Natural killer cell (primary cell): Measurements from ENCODE around the gene KCTD19. TPM values are rescaled to one million over a fixed set of nuclear protein-coding genes. Genes with fewer than 3 reads are reported as not detected.
"Not testable (repeated sequence)": the region's sequence is repeated elsewhere in the genome, so short reads cannot be mapped to it uniquely, and the experiment has no call there.

Source experiments
- ATAC-seq, 3 donors: fragments of 150-1000 bp in 2 of 3; fragments of 200-7000 bp in 1 of 3; cut with Tn5 transposase; 1 replicate in 1 of 3; 2 replicates in 2 of 3; pipeline ENCODE4 v1.10.0; 2021; ENCODE audit warnings: mild to moderate bottlenecking in 2 of 3, moderate library complexity in 2 of 3
- DNase-seq, 2 donors: peaks; one replicate each; pipeline versions ENCODE4 v3.0.0 to v3.0.0-alpha.2; 2013 to 2021; ENCODE audit warnings: mixed read lengths in 1 of 2
- H3K27ac ChIP-seq: one replicate; pipeline ENCODE4 v1.5.1; 2013; ENCODE audit warnings: mild to moderate bottlenecking, low read length
- H3K27me3 ChIP-seq: one replicate; pipeline ENCODE4 v1.6.1; 2013; ENCODE audit warnings: low read length; ENCODE audit not compliant: control insufficient read depth, insufficient read depth
- H3K36me3 ChIP-seq: one replicate; pipeline ENCODE4 v1.6.1; 2013; ENCODE audit warnings: low read length; ENCODE audit not compliant: control insufficient read depth, insufficient read depth
- H3K4me1 ChIP-seq: one replicate; pipeline ENCODE4 v1.6.1; 2013; ENCODE audit warnings: low read length; ENCODE audit not compliant: control insufficient read depth, insufficient read depth
- H3K4me3 ChIP-seq: one replicate; pipeline ENCODE4 v1.5.1; 2013; ENCODE audit warnings: low read length
- H3K9me3 ChIP-seq: one replicate; pipeline ENCODE4 v1.6.1; 2013; ENCODE audit warnings: low read length; ENCODE audit not compliant: control insufficient read depth, insufficient read depth
- H3K27ac Mint-ChIP-seq, 2 donors: one replicate each; pipeline ENCODE4 v1.8.0; 2022; ENCODE audit warnings: mild to moderate bottlenecking in 2 of 2, mixed read lengths in 2 of 2, moderate library complexity in 1 of 2
- H3K27me3 Mint-ChIP-seq, 2 donors: one replicate each; pipeline ENCODE4 v1.8.0; 2022; ENCODE audit warnings: low read depth in 2 of 2, mixed read lengths in 2 of 2
- H3K36me3 Mint-ChIP-seq: one replicate; pipeline ENCODE4 v1.8.0; 2022; ENCODE audit warnings: mixed read lengths
- H3K4me1 Mint-ChIP-seq, 2 donors: one replicate each; pipeline ENCODE4 v1.8.0; 2022; ENCODE audit warnings: mixed read lengths in 2 of 2
- H3K4me3 Mint-ChIP-seq: one replicate; pipeline ENCODE4 v1.8.0; 2022; ENCODE audit warnings: mild to moderate bottlenecking, moderate library complexity, mixed read lengths
- H3K9me3 Mint-ChIP-seq, 2 donors: one replicate each; pipeline ENCODE4 v1.8.0; 2022; ENCODE audit warnings: mixed read lengths in 2 of 2
- CTCF ChIP-seq: fragments of 200-600 bp; IDR thresholded peaks from one replicate; pipeline ENCODE4 v1.8.0; 2022; ENCODE audit warnings: antibody characterized with exemption
- WGBS: methylation state at CpG from one replicate; pipeline ENCODE4 v1.1.7; 2013; ENCODE audit warnings: missing lambda C conversion rate; ENCODE audit not compliant: insufficient coverage; 5-methylcytosine and 5-hydroxymethylcytosine counted together
- intact Hi-C: fragments of 100-400 bp; cut with micrococcal nuclease; formaldehyde crosslinking; loops from one replicate; pipeline ENCODE4 v1.14.2; 2022
- total RNA-seq, 4 donors: library from RNA; stranded (reverse); fragments of 120-200 nt in 1 of 4; gene quantifications; one replicate each; pipeline versions ENCODE4 v1.2.3 to v1.2.4, GENCODE V29; 2013 to 2022

KCTD19 gene
- total RNA-seq, 3 donors from 2014 or later (not counting 1 experiment from before 2014, with no cell fraction given), result not detected

- H3K9me3 Mint-ChIP-seq, result no peaks in the 10 kb centered on the region
- no peak overlapping the region for H3K27ac Mint-ChIP-seq
- no peak for DNase-seq
Measured at GRCh38 chr16:67364600-67365235, 38.2 kb upstream of the KCTD19 start.

DNA sequence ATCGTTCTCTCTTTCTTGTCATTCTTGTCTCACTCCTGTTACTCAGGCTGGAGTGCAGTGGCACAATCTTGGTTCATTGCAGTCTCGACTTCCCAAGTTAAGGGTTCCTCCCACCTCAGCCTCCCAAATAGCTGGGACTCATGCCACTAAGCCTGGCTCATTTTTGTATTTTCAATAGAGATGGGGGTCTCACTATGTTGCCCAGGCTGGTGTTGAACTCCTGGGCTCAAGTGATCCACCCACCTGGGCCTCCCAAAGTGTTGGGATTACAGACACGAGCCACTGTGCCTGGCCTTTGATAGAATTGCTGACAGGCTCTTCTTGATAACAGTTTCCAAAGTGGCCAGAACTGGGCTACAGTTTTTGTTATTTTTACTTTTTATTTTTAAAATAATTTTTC is 34.5 kb upstream of the KCTD19 start:
- H3K27ac ChIP-seq, result no peak overlapping the region
- Mint-ChIP-seq H3K4me1 (peaks cover 4% of the 10 kb centered on the region in 2 donors), H3K9me3 (no peaks in the 10 kb centered on the region), H3K36me3 (no peaks in the 10 kb centered on the region), H3K4me3 (no peak overlapping the region), H3K27me3 (peaks cover 13 to 18% of the 10 kb centered on the region in 2 donors), H3K27ac (no peak overlapping the region)
- no peaks in the 10 kb centered on the region for H3K9me3 ChIP-seq
- intact Hi-C loops, result no loop called here
- no peak for TF ChIP-seq CTCF
- 90% methylated on average over 3 of the region's 3 CpGs for WGBS
- no peaks in the 10 kb centered on the region for H3K36me3 ChIP-seq
- no peaks in the 10 kb centered on the region for H3K4me1 ChIP-seq
- H3K4me3 ChIP-seq, result no peak overlapping the region
- DNase-seq (no peak), ATAC-seq (no peak)
- H3K27me3 ChIP-seq, result no peaks in the 10 kb centered on the region

More at GRCh38 chr16:67364600-67365235, 38.2 kb upstream of the KCTD19 start:
- no peak for ATAC-seq
- no peaks in the 10 kb centered on the region for H3K4me1 ChIP-seq
- peak overlapping the region; percentile 8 for H3K27ac ChIP-seq
- Mint-ChIP-seq H3K27me3 (peaks cover 7 to 14% of the 10 kb centered on the region in 2 donors), H3K4me3 (no peak overlapping the region), H3K36me3 (no peaks in the 10 kb centered on the region), H3K4me1 (peaks cover 4% of the 10 kb centered on the region in 2 donors)
- H3K27me3 ChIP-seq, result no peaks in the 10 kb centered on the region
- intact Hi-C loops, result no loop called here
- TF ChIP-seq CTCF, result no peak
- H3K9me3 ChIP-seq, result no peaks in the 10 kb centered on the region
- no peak overlapping the region for H3K4me3 ChIP-seq
- no peaks in the 10 kb centered on the region for H3K36me3 ChIP-seq

DNA sequence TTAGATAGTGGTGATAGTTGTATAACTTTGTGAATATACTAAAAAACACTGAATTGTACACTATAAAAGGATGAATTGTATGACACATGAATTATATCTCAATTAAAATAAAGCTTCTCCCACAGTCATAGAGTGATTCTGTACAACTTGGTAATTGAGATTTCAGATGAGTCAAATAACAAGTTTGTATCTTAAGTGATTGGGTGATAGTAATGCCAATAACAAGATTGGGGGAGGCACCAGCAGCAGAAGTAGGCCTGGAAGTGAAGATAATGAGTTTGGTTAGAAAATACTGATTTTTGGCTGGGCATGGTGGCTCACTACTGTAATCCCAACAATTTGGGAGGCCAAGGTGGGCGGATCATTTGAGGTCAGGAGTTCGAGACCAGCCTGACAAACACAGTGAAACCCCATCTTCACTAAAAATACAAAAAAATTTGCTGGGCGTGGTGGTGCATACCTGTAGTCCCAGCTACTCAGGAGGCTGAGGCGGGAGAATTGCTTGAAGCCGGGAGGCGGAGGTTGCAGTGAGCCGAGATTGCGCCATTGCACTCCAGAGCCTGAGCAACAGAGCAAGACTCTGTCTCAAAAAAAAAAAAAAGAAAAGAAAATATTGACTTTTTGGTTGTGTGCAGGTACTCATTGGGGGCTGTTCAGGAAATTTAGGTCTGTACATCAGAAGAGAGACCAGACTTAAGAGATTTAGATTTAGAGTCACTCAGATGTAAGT is 33.2 kb upstream of the KCTD19 start:
- H3K36me3 Mint-ChIP-seq, H3K27ac Mint-ChIP-seq, H3K27ac ChIP-seq, H3K9me3 Mint-ChIP-seq, H3K27me3 ChIP-seq, H3K36me3 ChIP-seq, H3K4me1 Mint-ChIP-seq, H3K9me3 ChIP-seq, ATAC-seq, H3K4me3 Mint-ChIP-seq, H3K4me3 ChIP-seq, H3K4me1 ChIP-seq, DNase-seq, intact Hi-C loops: not testable (repeated sequence)
- H3K27me3 Mint-ChIP-seq, result peaks cover 13 to 24% of the 10 kb centered on the region in 2 donors
- whole genome bisulfite sequencing, result 94% methylated on average over 8 of the region's 8 CpGs

DNA sequence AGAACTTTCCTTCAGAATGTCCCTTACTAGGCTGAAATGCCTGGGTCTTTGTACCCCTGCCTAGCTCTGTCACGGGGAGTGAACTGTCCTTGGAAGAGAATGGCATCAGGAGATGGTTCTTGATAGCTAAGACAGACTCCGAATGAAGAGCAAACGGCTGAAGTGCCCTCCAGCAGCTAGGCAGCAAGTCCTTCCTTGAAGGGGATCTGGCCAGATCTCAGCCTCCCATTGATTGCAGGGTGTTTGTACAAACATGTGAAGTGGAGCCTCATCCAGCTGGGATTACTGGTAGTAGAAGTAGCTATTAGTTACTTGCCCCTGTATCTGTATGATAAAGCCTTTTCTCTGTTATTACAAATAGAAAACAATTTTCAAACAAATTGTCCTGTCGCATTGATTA is 31.0 kb upstream of the KCTD19 start:
- no peak overlapping the region for H3K27ac Mint-ChIP-seq
- H3K4me1 ChIP-seq, result no peaks in the 10 kb centered on the region
- no peaks in the 10 kb centered on the region for H3K9me3 Mint-ChIP-seq
- H3K36me3 Mint-ChIP-seq, result no peaks in the 10 kb centered on the region
- no peak overlapping the region for H3K27ac ChIP-seq
- WGBS, result 60% methylated on average over 3 of the region's 4 CpGs
- no peak overlapping the region for H3K4me3 Mint-ChIP-seq
- H3K4me1 Mint-ChIP-seq, result no peaks in the 10 kb centered on the region
- H3K4me3 ChIP-seq, result no peak overlapping the region
- no peaks in the 10 kb centered on the region for H3K27me3 ChIP-seq
- no peaks in the 10 kb centered on the region for H3K9me3 ChIP-seq
- DNase-seq, result no peak
- no peak for TF ChIP-seq CTCF
- intact Hi-C loops, result no loop called here
- peaks cover 9 to 17% of the 10 kb centered on the region in 2 donors for H3K27me3 Mint-ChIP-seq
- ATAC-seq, result no peak
- no peaks in the 10 kb centered on the region for H3K36me3 ChIP-seq
